Measurements from ENCODE around the gene KCNJ6. TPM values are rescaled to one million over a fixed set of nuclear protein-coding genes. Genes with fewer than 3 reads are reported as not detected.

KCNJ6 gene
- total RNA-seq, 1 experiment from 2014 or later = not detected

DNA sequence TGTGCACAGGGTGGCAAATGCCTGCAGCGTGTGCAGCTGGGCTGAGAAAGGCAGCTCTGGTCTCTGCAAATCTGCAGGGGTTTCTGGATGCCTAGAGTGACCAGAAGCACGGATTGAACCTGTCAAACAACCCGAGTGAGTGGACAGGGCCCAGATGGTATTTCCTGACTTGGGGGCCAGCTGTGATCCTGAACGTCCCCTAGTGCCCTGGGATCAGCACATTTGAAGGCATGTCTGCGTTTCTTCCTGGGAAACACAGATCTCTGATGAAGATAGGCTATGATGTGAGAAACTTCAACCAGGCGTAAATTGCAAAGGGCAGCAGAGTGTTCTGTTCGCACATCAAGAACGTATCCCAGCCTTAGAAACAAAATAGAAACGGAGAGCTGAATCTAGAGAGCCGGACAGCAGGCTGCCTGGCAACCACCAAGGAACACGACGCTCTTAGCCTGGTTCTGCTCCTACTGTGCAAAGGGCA is 163.1 kb downstream of the KCNJ6 start:
- Histone ChIP-seq H3K4me1 (ENCODE audit: control insufficient read depth in 1 of 2, insufficient read depth in 2 of 2, low read length in 2 of 2) (no peaks in the 10 kb centered on the region), H3K9me2 (ENCODE audit: insufficient read depth) (no peaks in the 10 kb centered on the region), H2AFZ (ENCODE audit: low read depth, low read length, poor library complexity, severe bottlenecking) (no peak overlapping the region), H3K4me3 (replicated peaks in 1 of 2; ENCODE audit: low read depth in 1 of 2, low read length in 2 of 2) (no peak overlapping the region), H4K20me1 (ENCODE audit: insufficient read depth) (no peaks in the 10 kb centered on the region), H3K79me2 (ENCODE audit: insufficient read depth, low read length) (no peaks in the 10 kb centered on the region), H3K27ac (ENCODE audit: low read depth, low read length) (no peak overlapping the region), H3K9me3 (ENCODE audit: control insufficient read depth in 1 of 2, insufficient read depth in 1 of 2, low read depth in 1 of 2, low read length in 2 of 2) (no peaks in the 10 kb centered on the region), H3K9ac (ENCODE audit: low read length) (no peak overlapping the region), H3K4me2 (ENCODE audit: low read length) (no peak overlapping the region), H3K36me3 (ENCODE audit: control insufficient read depth in 1 of 2, insufficient read depth in 2 of 2, low read length in 2 of 2) (no peaks in the 10 kb centered on the region), H3K27me3 (ENCODE audit: insufficient read depth, low read length) (peaks cover 47% of the 10 kb centered on the region)
- BruUV-seq (replicated peaks) = no TSS peak
- RAD21 ChIA-PET (ENCODE audit: low non-redundant PET in 1 of 2, low total read pairs in 2 of 2, uncharacterized antibody in 2 of 2, unreplicated experiment in 2 of 2) = no interaction called here
- CTCF ChIA-PET = interaction anchor here (0.8 kb wide), 1 partner anchor 41 kb away, joined by 3 read pairs; no protein-coding TSS in a partner anchor
- no peak for ATAC-seq
- DNase-seq (ENCODE audit: low read depth, low spot score) = no peak
- TF ChIP-seq RAD21 (IDR thresholded peaks at IDR 0.05; ENCODE audit: low read depth) = no peak
- TF ChIP-seq ATF3 (IDR thresholded peaks at IDR 0.05) = no peak
- no peak for TF ChIP-seq FOSL1 (IDR thresholded peaks at IDR 0.05; ENCODE audit: low read depth)
- TF ChIP-seq SP1 (IDR thresholded peaks at IDR 0.05; ENCODE audit: low read depth) = no peak
- TF ChIP-seq POLR2A (IDR thresholded peaks at IDR 0.05; ENCODE audit: borderline replicate concordance, extremely low read depth, insufficient read depth, insufficient read length) = no peak
- no peak for TF ChIP-seq YY1 (IDR thresholded peaks at IDR 0.05; ENCODE audit: extremely low read depth, insufficient replicate concordance, low read depth, low read length)
- TF ChIP-seq SIN3A (IDR thresholded peaks at IDR 0.05; ENCODE audit: low read depth) = no peak
- no peak for TF ChIP-seq ZNF274 (IDR thresholded peaks at IDR 0.05; ENCODE audit: low read depth, low read length)
- intact Hi-C loops (cut with micrococcal nuclease) = loop anchor here (10.0 kb wide), 1 partner anchor 372 kb away; no protein-coding TSS in a partner anchor
- POLR2A ChIA-PET = no interaction called here

- no peaks in the 10 kb centered on the region for H3K9me2 ChIP-seq (ENCODE audit: insufficient read depth)
- H3K9me3 ChIP-seq (ENCODE audit: control insufficient read depth in 1 of 2, insufficient read depth in 1 of 2, low read depth in 1 of 2, low read length in 2 of 2) = no peaks in the 10 kb centered on the region
- H4K20me1 ChIP-seq (ENCODE audit: insufficient read depth) = no peaks in the 10 kb centered on the region
- no peak overlapping the region for H3K9ac ChIP-seq (ENCODE audit: low read length)
- H3K4me1 ChIP-seq (ENCODE audit: control insufficient read depth in 1 of 2, insufficient read depth in 2 of 2, low read length in 2 of 2) = no peaks in the 10 kb centered on the region
- no peak overlapping the region for H3K27ac ChIP-seq (ENCODE audit: low read depth, low read length)
- CTCF ChIA-PET = no interaction called here
- ATAC-seq = no peak
- no peak overlapping the region for H3K4me2 ChIP-seq (ENCODE audit: low read length)
- H2AFZ ChIP-seq (ENCODE audit: low read depth, low read length, poor library complexity, severe bottlenecking) = no peak overlapping the region
- no peak overlapping the region for H3K4me3 ChIP-seq (replicated peaks in 1 of 2; ENCODE audit: low read depth in 1 of 2, low read length in 2 of 2)
- H3K27me3 ChIP-seq (ENCODE audit: insufficient read depth, low read length) = peaks cover 47% of the 10 kb centered on the region
- POLR2A ChIA-PET = no interaction called here
- H3K36me3 ChIP-seq (ENCODE audit: control insufficient read depth in 1 of 2, insufficient read depth in 2 of 2, low read length in 2 of 2) = no peaks in the 10 kb centered on the region
- no peak for DNase-seq (ENCODE audit: low read depth, low spot score)
- RAD21 ChIA-PET (ENCODE audit: low non-redundant PET in 1 of 2, low total read pairs in 2 of 2, uncharacterized antibody in 2 of 2, unreplicated experiment in 2 of 2) = no interaction called here
- H3K79me2 ChIP-seq (ENCODE audit: insufficient read depth, low read length) = no peaks in the 10 kb centered on the region
- intact Hi-C loops (cut with micrococcal nuclease) = loop anchor here (10.0 kb wide), 1 partner anchor 373 kb away; no protein-coding TSS in a partner anchor
- BruUV-seq (replicated peaks) = no TSS peak
- TF ChIP-seq JUND (IDR thresholded peaks at IDR 0.05) (no peak), POLR2A (IDR thresholded peaks at IDR 0.05; ENCODE audit: borderline replicate concordance, extremely low read depth, insufficient read depth, insufficient read length) (no peak), TCF7L2 (IDR thresholded peaks at IDR 0.05; ENCODE audit: borderline replicate concordance, extremely low read depth, insufficient read depth, insufficient read length) (no peak), EGR1 (IDR thresholded peaks at IDR 0.05; ENCODE audit: low read depth) (no peak), CTCF (IDR thresholded peaks at IDR 0.05 in 2 of 3, conservative IDR thresholded peaks at IDR 0.05 in 1 of 3; ENCODE audit: borderline replicate concordance in 1 of 3, insufficient read depth in 1 of 3, low read depth in 2 of 3, low read length in 2 of 3) (no peak), FOSL1 (IDR thresholded peaks at IDR 0.05; ENCODE audit: low read depth) (no peak), SRF (IDR thresholded peaks at IDR 0.05; ENCODE audit: low read depth) (no peak), EZH2phosphoT487 (IDR thresholded peaks at IDR 0.05; ENCODE audit: borderline replicate concordance) (no peak), ZBTB33 (IDR thresholded peaks at IDR 0.05; ENCODE audit: extremely low read depth, insufficient replicate concordance, low read length) (no peak)
- TF ChIP-seq, protein P1, sequence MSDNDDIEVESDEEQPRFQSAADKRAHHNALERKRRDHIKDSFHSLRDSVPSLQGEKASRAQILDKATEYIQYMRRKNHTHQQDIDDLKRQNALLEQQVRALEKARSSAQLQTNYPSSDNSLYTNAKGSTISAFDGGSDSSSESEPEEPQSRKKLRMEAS (IDR thresholded peaks at IDR 0.05) = no peak
Observed at GRCh38 chr21:37751268-37751975, 164.8 kb downstream of the KCNJ6 start.

Measured in HCT116 (cell line).